ENCODE results near the gene SLC38A8. TPM values are rescaled to one million over a fixed set of nuclear protein-coding genes. Genes with fewer than 3 reads are reported as not detected.

Gene SLC38A8
- polyA plus RNA-seq, 1 experiment, result not detected

- TF ChIP-seq CTCF (IDR thresholded peaks at IDR 0.05; ENCODE audit: low read depth, low read length), result no peak
- no peak overlapping the region for H3K27ac ChIP-seq (ENCODE audit: low read depth, low read length)
- DNase-seq (ENCODE audit: low read depth, low spot score), result no peak
- POLR2A ChIA-PET, result no interaction called here
- no peaks in the 10 kb centered on the region for H3K9me3 ChIP-seq (ENCODE audit: control insufficient read depth, insufficient read depth, low read length)
- no peaks in the 10 kb centered on the region for H3K27me3 ChIP-seq (ENCODE audit: control insufficient read depth, insufficient read depth, low read length)
- no peak overlapping the region for H3K4me3 ChIP-seq (ENCODE audit: low read depth, low read length)
- CTCF ChIA-PET, result interaction anchor here (0.9 to 4.1 kb wide), 7 partner anchors 8 to 100 kb away, joined by 3 to 32 read pairs (median 5); no protein-coding TSS in a partner anchor
These were observed 45.0 kb upstream of the SLC38A8 start for GRCh38 chr16:84087466-84088151.

- no peak for DNase-seq (ENCODE audit: low read depth, low spot score)
- POLR2A ChIA-PET, result no interaction called here
- H3K4me3 ChIP-seq (ENCODE audit: low read depth, low read length), result no peak overlapping the region
- no peaks in the 10 kb centered on the region for H3K27me3 ChIP-seq (ENCODE audit: control insufficient read depth, insufficient read depth, low read length)
- H3K9me3 ChIP-seq (ENCODE audit: control insufficient read depth, insufficient read depth, low read length), result no peaks in the 10 kb centered on the region
- no peak overlapping the region for H3K27ac ChIP-seq (ENCODE audit: low read depth, low read length)
- CTCF ChIA-PET, result interaction anchor here (1.3 to 4.1 kb wide), 5 partner anchors 8 to 397 kb away, joined by 3 to 32 read pairs (median 7); no protein-coding TSS in a partner anchor
- no peak for TF ChIP-seq CTCF (IDR thresholded peaks at IDR 0.05; ENCODE audit: low read depth, low read length)
These were observed 44.4 kb upstream of the SLC38A8 start for GRCh38 chr16:84087001-84087400.

- TF ChIP-seq CTCF (IDR thresholded peaks at IDR 0.05; ENCODE audit: low read depth, low read length), result no peak
- H3K27me3 ChIP-seq (ENCODE audit: control insufficient read depth, insufficient read depth, low read length), result no peaks in the 10 kb centered on the region
- H3K9me3 ChIP-seq (ENCODE audit: control insufficient read depth, insufficient read depth, low read length), result no peaks in the 10 kb centered on the region
- DNase-seq (ENCODE audit: low read depth, low spot score), result no peak
- CTCF ChIA-PET, result interaction anchor here (1.1 to 4.2 kb wide), 6 partner anchors 21 to 398 kb away, joined by 4 to 32 read pairs (median 16); partner anchors contain the start of gene TAF1C
- H3K4me3 ChIP-seq (ENCODE audit: low read depth, low read length), result no peak overlapping the region
- no peak overlapping the region for H3K27ac ChIP-seq (ENCODE audit: low read depth, low read length)
- POLR2A ChIA-PET, result no interaction called here
These were observed 43.7 kb upstream of the SLC38A8 start for GRCh38 chr16:84086341-84086740.

- POLR2A ChIA-PET, result no interaction called here
- Histone ChIP-seq H3K9me3 (ENCODE audit: control insufficient read depth, insufficient read depth, low read length) (no peaks in the 10 kb centered on the region), H3K27me3 (ENCODE audit: control insufficient read depth, insufficient read depth, low read length) (no peaks in the 10 kb centered on the region), H3K4me3 (ENCODE audit: low read depth, low read length) (no peak overlapping the region), H3K27ac (ENCODE audit: low read depth, low read length) (no peak overlapping the region)
- CTCF ChIA-PET, result interaction anchor here (0.6 to 4.2 kb wide), 16 partner anchors 10 to 398 kb away, joined by 3 to 32 read pairs (median 6); partner anchors contain the start of genes TAF1C and WFDC1
- no peak for TF ChIP-seq CTCF (IDR thresholded peaks at IDR 0.05; ENCODE audit: low read depth, low read length)
- no peak for DNase-seq (ENCODE audit: low read depth, low spot score)
These were observed 43.2 kb upstream of the SLC38A8 start for GRCh38 chr16:84085773-84086172.

- H3K27ac ChIP-seq (ENCODE audit: low read depth, low read length), result no peak overlapping the region
- no peak for TF ChIP-seq CTCF (IDR thresholded peaks at IDR 0.05; ENCODE audit: low read depth, low read length)
- H3K4me3 ChIP-seq (ENCODE audit: low read depth, low read length), result no peak overlapping the region
- ChIA-PET POLR2A (no interaction called here), CTCF (interaction anchor here (0.6 to 4.4 kb wide), 27 partner anchors 11 to 405 kb away, joined by 3 to 32 read pairs (median 5); partner anchors contain the start of genes TAF1C and WFDC1)
- no peak for DNase-seq (ENCODE audit: low read depth, low spot score)
- no peaks in the 10 kb centered on the region for H3K27me3 ChIP-seq (ENCODE audit: control insufficient read depth, insufficient read depth, low read length)
- H3K9me3 ChIP-seq (ENCODE audit: control insufficient read depth, insufficient read depth, low read length), result no peaks in the 10 kb centered on the region; the same call in 1 of the 2 replicates
These were observed 42.7 kb upstream of the SLC38A8 start for GRCh38 chr16:84085271-84085667.

Data from AG04450 (cell line).